ENCODE results near the gene GUCA1C.

- TF ChIP-seq, protein P1, sequence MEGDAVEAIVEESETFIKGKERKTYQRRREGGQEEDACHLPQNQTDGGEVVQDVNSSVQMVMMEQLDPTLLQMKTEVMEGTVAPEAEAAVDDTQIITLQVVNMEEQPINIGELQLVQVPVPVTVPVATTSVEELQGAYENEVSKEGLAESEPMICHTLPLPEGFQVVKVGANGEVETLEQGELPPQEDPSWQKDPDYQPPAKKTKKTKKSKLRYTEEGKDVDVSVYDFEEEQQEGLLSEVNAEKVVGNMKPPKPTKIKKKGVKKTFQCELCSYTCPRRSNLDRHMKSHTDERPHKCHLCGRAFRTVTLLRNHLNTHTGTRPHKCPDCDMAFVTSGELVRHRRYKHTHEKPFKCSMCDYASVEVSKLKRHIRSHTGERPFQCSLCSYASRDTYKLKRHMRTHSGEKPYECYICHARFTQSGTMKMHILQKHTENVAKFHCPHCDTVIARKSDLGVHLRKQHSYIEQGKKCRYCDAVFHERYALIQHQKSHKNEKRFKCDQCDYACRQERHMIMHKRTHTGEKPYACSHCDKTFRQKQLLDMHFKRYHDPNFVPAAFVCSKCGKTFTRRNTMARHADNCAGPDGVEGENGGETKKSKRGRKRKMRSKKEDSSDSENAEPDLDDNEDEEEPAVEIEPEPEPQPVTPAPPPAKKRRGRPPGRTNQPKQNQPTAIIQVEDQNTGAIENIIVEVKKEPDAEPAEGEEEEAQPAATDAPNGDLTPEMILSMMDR (IDR thresholded peaks at IDR 0.05; ENCODE audit: insufficient read depth, low read depth, low read length) = no peak
- TF ChIP-seq EZH2 (IDR thresholded peaks at IDR 0.05; ENCODE audit: insufficient read depth, low read length) = no peak
Measured at GRCh38 chr3:108953210-108953609, 469 bp downstream of the GUCA1C start.
